H1 (cell line): ENCODE data around the gene ANKUB1. TPM values are rescaled to one million over a fixed set of nuclear protein-coding genes. Genes with fewer than 3 reads are reported as not detected.

Experiments
- CTCF ChIA-PET: fragments of 300-600 bp; sonication (Branson Sonifier 250); formaldehyde crosslinking; loops from one replicate; lab custom pipeline; 2021; ENCODE audit not compliant: partially characterized antibody; lab: Charles Lee
- POLR2A ChIA-PET: fragments of 300-600 bp; sonication (Branson Sonifier 250); formaldehyde crosslinking; loops from one replicate; lab custom pipeline; 2021; ENCODE audit warnings: inconsistent platforms; ENCODE audit not compliant: partially characterized antibody; lab: Charles Lee
- DNase-seq, 2 experiments: peaks; one replicate each; pipeline versions ENCODE4 v3.0.0 to v3.0.0-alpha.2; 2010 to 2022; ENCODE audit warnings: low spot score in 2 of 2, low read depth in 1 of 2, mixed read lengths in 1 of 2
- FAIRE-seq: peaks from 2 replicates; lab custom pipeline; 2011; peaks lifted over from hg19 to GRCh38; lab: Jason Lieb, UNC
- H2AFZ ChIP-seq: 2 replicates; pipeline ENCODE4 v1.8.1; 2012; ENCODE audit warnings: low read length, inconsistent platforms
- H2AK5ac ChIP-seq: 2 replicates; pipeline ENCODE4 v1.6.1; 2013; ENCODE audit warnings: low read depth, low read length
- H2BK120ac ChIP-seq: replicated peaks from 2 replicates; pipeline ENCODE3; 2013; ENCODE audit warnings: low read depth, low read length, inconsistent platforms
- H2BK12ac ChIP-seq: 2 replicates; pipeline ENCODE4 v1.6.1; 2013; ENCODE audit warnings: low read depth, low read length
- H2BK15ac ChIP-seq: 2 replicates; pipeline ENCODE4 v1.6.1; 2013; ENCODE audit warnings: low read length
- H2BK20ac ChIP-seq: 2 replicates; pipeline ENCODE4 v1.6.1; 2013; ENCODE audit warnings: low read length
- H2BK5ac ChIP-seq: 2 replicates; pipeline ENCODE4 v1.6.1; 2013; ENCODE audit warnings: low read depth, low read length
- H3K14ac ChIP-seq: 2 replicates; pipeline ENCODE4 v1.6.1; 2013; ENCODE audit warnings: inconsistent platforms; ENCODE audit not compliant: insufficient read length
- H3K18ac ChIP-seq: 2 replicates; pipeline ENCODE4 v1.6.1; 2013; ENCODE audit warnings: low read length; ENCODE audit errors: extremely low read depth
- H3K23ac ChIP-seq: 2 replicates; pipeline ENCODE4 v1.6.1; 2013; ENCODE audit warnings: inconsistent platforms; ENCODE audit not compliant: insufficient read length
- H3K23me2 ChIP-seq: 2 replicates; pipeline ENCODE4 v1.6.1; 2013; ENCODE audit warnings: low read depth, low read length
- H3K27ac ChIP-seq: 2 replicates; pipeline ENCODE4 v1.6.1; 2011; ENCODE audit warnings: low read depth, low read length, inconsistent platforms
- H3K27me3 ChIP-seq, 4 experiments: replicated peaks in 1 of 4; 1 replicate in 1 of 4; 2 replicates in 3 of 4; pipeline versions ENCODE4 v1.6.1 to v1.8.1; 2011 to 2013; ENCODE audit warnings: low read length in 3 of 4, mild to moderate bottlenecking in 3 of 4, inconsistent platforms in 2 of 4, mixed read lengths in 2 of 4, moderate library complexity in 1 of 4; ENCODE audit not compliant: control insufficient read depth in 3 of 4, insufficient read depth in 3 of 4; ENCODE audit errors: extremely low read depth in 1 of 4
- H3K36me3 ChIP-seq, 4 experiments: 2 replicates each; pipeline versions ENCODE4 v1.6.1 to v1.8.1; 2011 to 2013; ENCODE audit warnings: mild to moderate bottlenecking in 4 of 4, low read length in 3 of 4, moderate library complexity in 2 of 4, control low read depth in 1 of 4, inconsistent platforms in 1 of 4; ENCODE audit not compliant: insufficient read depth in 4 of 4, control insufficient read depth in 2 of 4
- H3K4ac ChIP-seq: replicated peaks from 2 replicates; pipeline ENCODE3; 2013; ENCODE audit warnings: low read length, low read depth, mixed read lengths, inconsistent platforms; ENCODE audit not compliant: insufficient read length
- H3K4me1 ChIP-seq, 4 experiments: replicated peaks in 1 of 4; 1 replicate in 1 of 4; 2 replicates in 3 of 4; pipeline versions ENCODE4 v1.6.1 to v1.8.1; 2011 to 2013; ENCODE audit warnings: low read length in 3 of 4, inconsistent platforms in 2 of 4, mixed read lengths in 1 of 4; ENCODE audit not compliant: insufficient read depth in 4 of 4, control insufficient read depth in 3 of 4
- H3K4me2 ChIP-seq, 2 experiments: 2 replicates each; pipeline versions ENCODE4 v1.6.1 to v1.8.1; 2011 to 2013; ENCODE audit warnings: low read depth in 2 of 2, low read length in 2 of 2, control low read depth in 1 of 2, inconsistent platforms in 1 of 2, mild to moderate bottlenecking in 1 of 2; ENCODE audit not compliant: insufficient read depth in 1 of 2
- H3K4me3 ChIP-seq, 4 experiments: fragments of 200-600, 300-600 bp in 1 of 4; sonication (generic), shearing (Covaris generic), sonication (Bioruptor Twin) in 1 of 4; 2 replicates each; pipeline versions ENCODE4 v1.5.1 to v1.8.1; 2011 to 2016; ENCODE audit warnings: low read length in 4 of 4, low read depth in 3 of 4, control low read depth in 2 of 4, inconsistent platforms in 2 of 4, mild to moderate bottlenecking in 2 of 4, mixed read lengths in 1 of 4, moderate library complexity in 1 of 4; ENCODE audit not compliant: insufficient read depth in 2 of 4; ENCODE audit errors: extremely low read depth in 1 of 4
- H3K56ac ChIP-seq: replicated peaks from 2 replicates; pipeline ENCODE3; 2013; ENCODE audit warnings: low read depth, mild to moderate bottlenecking, mixed read lengths, low read length, inconsistent platforms; ENCODE audit not compliant: insufficient read length
- H3K79me1 ChIP-seq: 2 replicates; pipeline ENCODE4 v1.6.1; 2013; ENCODE audit warnings: low read depth, low read length, control low read depth
- H3K79me2 ChIP-seq, 2 experiments: 2 replicates each; pipeline versions ENCODE4 v1.6.1 to v1.8.1; 2012 to 2013; ENCODE audit warnings: low read length in 2 of 2, mild to moderate bottlenecking in 2 of 2, inconsistent platforms in 1 of 2; ENCODE audit not compliant: insufficient read depth in 2 of 2, control insufficient read depth in 1 of 2
- H3K9ac ChIP-seq, 4 experiments: replicated peaks in 1 of 4; 1 replicate in 1 of 4; 2 replicates in 3 of 4; pipeline versions ENCODE4 v1.6.1 to v1.8.1; 2011 to 2013; ENCODE audit warnings: low read depth in 3 of 4, low read length in 3 of 4, control low read depth in 2 of 4, mild to moderate bottlenecking in 2 of 4, moderate library complexity in 2 of 4, inconsistent platforms in 1 of 4; ENCODE audit errors: extremely low read depth in 1 of 4
- H3K9me3 ChIP-seq, 2 experiments: 2 replicates each; pipeline versions ENCODE4 v1.6.1 to v1.8.1; 2012 to 2013; ENCODE audit warnings: mild to moderate bottlenecking in 2 of 2, moderate library complexity in 2 of 2, control low read depth in 1 of 2, inconsistent platforms in 1 of 2, low read depth in 1 of 2, low read length in 1 of 2, mixed read lengths in 1 of 2; ENCODE audit not compliant: insufficient read depth in 2 of 2
- H4K20me1 ChIP-seq, 2 experiments: replicated peaks in 1 of 2; 2 replicates each; pipeline versions ENCODE3 to v1.8.1; 2011 to 2013; ENCODE audit warnings: inconsistent platforms in 2 of 2, low read length in 2 of 2, mild to moderate bottlenecking in 1 of 2; ENCODE audit not compliant: insufficient read depth in 2 of 2, control insufficient read depth in 1 of 2
- H4K5ac ChIP-seq: 2 replicates; pipeline ENCODE4 v1.6.1; 2013; ENCODE audit warnings: low read length, low read depth, mixed read lengths, inconsistent platforms; ENCODE audit not compliant: insufficient read length
- H4K8ac ChIP-seq: 2 replicates; pipeline ENCODE4 v1.8.0; 2013; ENCODE audit warnings: mild to moderate bottlenecking, moderate library complexity, low read length, inconsistent platforms; ENCODE audit not compliant: insufficient read depth; ENCODE audit errors: extremely low read depth
- H4K91ac ChIP-seq: replicated peaks from 2 replicates; pipeline ENCODE3; 2013; ENCODE audit warnings: low read length, mixed read lengths, inconsistent platforms; ENCODE audit not compliant: insufficient read length
- CHD2 ChIP-seq: IDR thresholded peaks from 2 replicates; pipeline ENCODE4 v1.6.1; 2012; ENCODE audit warnings: low read length, improper control_type of control experiment
- CTBP2 ChIP-seq: IDR thresholded peaks from 2 replicates; pipeline ENCODE4 v1.7.0; 2011; ENCODE audit warnings: borderline replicate concordance, mild to moderate bottlenecking, moderate library complexity, mixed read lengths, low read length; ENCODE audit not compliant: insufficient read depth, insufficient read length
- EP300 ChIP-seq, 2 experiments: IDR thresholded peaks; 1 replicate in 1 of 2; 2 replicates in 1 of 2; pipeline ENCODE4 v1.6.1; 2011 to 2012; ENCODE audit warnings: low read depth in 2 of 2, low read length in 2 of 2, mild to moderate bottlenecking in 2 of 2, borderline replicate concordance in 1 of 2, inconsistent platforms in 1 of 2, moderate library complexity in 1 of 2
- HDAC2 ChIP-seq, 2 experiments: fragments of 300-600 bp in 1 of 2; sonication (generic) in 1 of 2; IDR thresholded peaks; 2 replicates each; pipeline ENCODE4 v1.6.1; 2011 to 2012; ENCODE audit warnings: low read depth in 2 of 2, low read length in 2 of 2, mild to moderate bottlenecking in 2 of 2, moderate library complexity in 2 of 2, borderline replicate concordance in 1 of 2, inconsistent platforms in 1 of 2
- JUN ChIP-seq: IDR thresholded peaks from 2 replicates; pipeline ENCODE4 v1.6.1; 2011; ENCODE audit warnings: low read depth, mild to moderate bottlenecking, improper control_type of control experiment, low read length
- MAFK ChIP-seq: IDR thresholded peaks from 2 replicates; pipeline ENCODE4 v1.6.1; 2012; ENCODE audit warnings: low read depth, mild to moderate bottlenecking, improper control_type of control experiment, low read length
- NANOG ChIP-seq: IDR thresholded peaks from 2 replicates; pipeline ENCODE4 v1.6.1; 2011; ENCODE audit warnings: low read length, low read depth, mild to moderate bottlenecking, inconsistent platforms; ENCODE audit not compliant: insufficient read depth, poor library complexity, severe bottlenecking
- RBBP5 ChIP-seq: IDR thresholded peaks from 2 replicates; pipeline ENCODE4 v1.7.1; 2012; ENCODE audit warnings: low read depth, mild to moderate bottlenecking, inconsistent platforms, low read length, moderate library complexity, borderline replicate concordance
- RNF2 ChIP-seq: fragments of 200-900, 300-1000 bp; sonication (generic); IDR thresholded peaks from 2 replicates; pipeline ENCODE4 v1.7.1; 2016; ENCODE audit warnings: borderline replicate concordance, low read depth, mild to moderate bottlenecking, antibody characterized with exemption, low read length; ENCODE audit not compliant: poor library complexity, severe bottlenecking; ENCODE audit errors: missing control alignments
- SIRT6 ChIP-seq: IDR thresholded peaks from one replicate; pipeline ENCODE4 v1.7.1; 2012; ENCODE audit warnings: low read length, inconsistent platforms
- SP2 ChIP-seq: IDR thresholded peaks from 2 replicates; pipeline ENCODE4 v1.6.1; 2012; ENCODE audit warnings: mild to moderate bottlenecking, low read length, inconsistent platforms
- WGBS, 2 experiments: shearing (Covaris generic) in 1 of 2; methylation state at CpG; one replicate each; pipeline versions ENCODE4 v1.1.6 to v1.1.7; 2013 to 2015; ENCODE audit warnings: low lambda C conversion rate in 2 of 2, mixed read lengths in 2 of 2, inconsistent platforms in 1 of 2, low coverage in 1 of 2, missing lambda C conversion rate in 1 of 2; ENCODE audit not compliant: insufficient replicate concordance in 2 of 2, insufficient coverage in 1 of 2, insufficient read length in 1 of 2; ENCODE audit errors: extremely low coverage in 1 of 2, missing lambda C conversion rate in 1 of 2; 5-methylcytosine and 5-hydroxymethylcytosine counted together
- polyA plus RNA-seq, 7 experiments: library from polyadenylated mRNA; depleted of rRNA in 3 of 7; stranded (reverse) in 5 of 7; unstranded in 2 of 7; fragments of >200 nt in 5 of 7; fragments of 200-250 nt in 2 of 7; gene quantifications; 1 replicate in 5 of 7; 2 replicates in 1 of 7; 4 replicates in 1 of 7; pipeline versions ENCODE4 v1.2.1 to v1.2.3, GENCODE V29; 2011 to 2013; ENCODE audit warnings: missing spikeins in 2 of 7, mixed read lengths in 2 of 7
- total RNA-seq: library from RNA; stranded (reverse); fragmentation: NEBNext Ultra II Directional; extraction: Animal tissue kit (Norgen Biotek cat#: 25700); gene quantifications from 2 replicates; pipeline ENCODE4 v1.2.1, GENCODE V29; 2021
- TF ChIP-seq, protein P1 (sequence below): IDR thresholded peaks from 2 replicates; pipeline ENCODE4 v1.6.1; 2011; ENCODE audit warnings: low read depth, mild to moderate bottlenecking, low read length; ENCODE audit not compliant: insufficient read depth

Gene ANKUB1
- total and polyA plus RNA-seq, 2 of the 8 experiments (the other 6 are each of a cell fraction or from before 2014, with no cell fraction given), result not detected

DNA sequence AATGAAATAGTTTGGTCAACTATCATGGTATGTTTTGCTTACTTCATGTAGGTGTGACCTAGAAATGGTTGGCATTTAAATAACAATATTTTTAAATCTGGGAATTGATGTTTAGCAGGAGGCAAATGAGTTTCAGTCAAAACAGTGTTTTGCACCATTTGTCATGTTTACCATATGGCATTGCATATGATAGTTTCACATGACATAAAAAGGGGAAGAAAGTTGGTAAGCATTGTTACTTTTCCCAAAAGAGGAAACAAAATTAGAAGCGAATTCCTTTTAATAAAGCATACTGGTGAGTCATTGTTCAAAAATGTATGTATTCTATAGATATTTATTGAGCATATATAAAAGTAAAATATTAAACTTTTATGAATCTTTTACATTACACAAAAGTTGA, 23.0 kb upstream of the ANKUB1 start:
- Histone ChIP-seq H3K23me2 (peaks cover 7% of the 10 kb centered on the region), H4K91ac (no peak overlapping the region), H3K4ac (no peak overlapping the region), H3K4me1 (peaks cover 0 to 7% (median 3%) of the 10 kb centered on the region in 4 experiments; a peak in 4 of 7 replicates), H4K20me1 (peaks cover 0 to 2% of the 10 kb centered on the region in 2 experiments), H3K79me1 (no peaks in the 10 kb centered on the region; the same call in 1 of the 2 replicates), H2BK5ac (no peak overlapping the region), H2BK15ac (no peak overlapping the region), H3K36me3 (no peaks in the 10 kb centered on the region), H2BK120ac (no peak overlapping the region), H2BK12ac (no peak overlapping the region), H3K4me2 (peak overlapping the region; percentile 93 to 94; a peak in 3 of 4 replicates), H4K8ac (no peak overlapping the region), H3K9ac (no peak overlapping the region), H4K5ac (no peak overlapping the region), H3K56ac (no peak overlapping the region), H2BK20ac (no peak overlapping the region), H3K79me2 (peaks cover 0 to 64% of the 10 kb centered on the region in 2 experiments; a peak in 3 of 4 replicates), H3K18ac (no peak overlapping the region), H2AFZ (no peak overlapping the region), H2AK5ac (no peak overlapping the region), H3K14ac (no peak overlapping the region), H3K27me3 (no peaks in the 10 kb centered on the region), H3K27ac (no peak overlapping the region), H3K4me3 (peak overlapping the region in 1 of 4 experiments; percentile 88; a peak in 2 of 8 replicates), H3K9me3 (no peaks in the 10 kb centered on the region), H3K23ac (no peak overlapping the region)
- DNase-seq, result no peak
- no peak for FAIRE-seq
- TF ChIP-seq JUN, result no peak
- TF ChIP-seq RNF2, result no peak
- no peak for TF ChIP-seq HDAC2 (IDR thresholded peaks at IDR 0.05; ENCODE audit: borderline replicate concordance in 1 of 2, low read depth in 2 of 2, low read length in 2 of 2)
- TF ChIP-seq SIRT6, result no peak
- TF ChIP-seq NANOG, result no peak
- no peak for TF ChIP-seq EP300 (IDR thresholded peaks at IDR 0.05; ENCODE audit: borderline replicate concordance in 1 of 2, low read depth in 2 of 2, low read length in 2 of 2)
- no peak for TF ChIP-seq MAFK
- TF ChIP-seq RBBP5, result no peak
- TF ChIP-seq CTBP2, result no peak
- TF ChIP-seq CHD2, result no peak
- TF ChIP-seq, protein P1, sequence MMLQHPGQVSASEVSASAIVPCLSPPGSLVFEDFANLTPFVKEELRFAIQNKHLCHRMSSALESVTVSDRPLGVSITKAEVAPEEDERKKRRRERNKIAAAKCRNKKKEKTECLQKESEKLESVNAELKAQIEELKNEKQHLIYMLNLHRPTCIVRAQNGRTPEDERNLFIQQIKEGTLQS, result no peak
- no peak for TF ChIP-seq SP2
- ChIA-PET CTCF (interaction anchor here (0.6 to 1.8 kb wide), 4 partner anchors 10 to 322 kb away, joined by 3 to 13 read pairs (median 4); no protein-coding TSS in a partner anchor), POLR2A (interaction anchor here (0.9 kb wide), 1 partner anchor 10 kb away, joined by 3 read pairs; no protein-coding TSS in a partner anchor)
- 77% methylated on average over 1 of the region's 1 CpG; no CpG with 5 or more reads in 1 of the 2 experiments for WGBS, 2 experiments
